ENCODE measurements around the gene RPS14. TPM values are rescaled to one million over a fixed set of nuclear protein-coding genes. Genes with fewer than 3 reads are reported as not detected.

Gene RPS14
- total and polyA plus RNA-seq, 10 of the 15 experiments (the other 5 are each of a cell fraction or from before 2014, with no cell fraction given) = 2,295 to 4,047 (median 2,787) TPM

- peak; percentile 42; the same call in 1 of the 2 replicates for TF ChIP-seq MYB (IDR thresholded peaks at IDR 0.05; ENCODE audit: borderline replicate concordance, low read depth, low read length)
- peak; percentile 34; the same call in 1 of the 2 replicates for TF ChIP-seq ZBED1 (IDR thresholded peaks at IDR 0.05; ENCODE audit: borderline replicate concordance)
- no peak for TF ChIP-seq MEF2A (IDR thresholded peaks at IDR 0.05; ENCODE audit: insufficient read depth, low read depth, low read length)
- TF ChIP-seq MYC (IDR thresholded peaks at IDR 0.05; ENCODE audit: insufficient read depth, insufficient read length, insufficient replicate concordance, low read length, severe bottlenecking) = no peak
- TF ChIP-seq RB1 (IDR thresholded peaks at IDR 0.05; ENCODE audit: borderline replicate concordance) = no peak
- no peak for TF ChIP-seq RELB (IDR thresholded peaks at IDR 0.05; ENCODE audit: low read depth)
- TF ChIP-seq E2F8 (IDR thresholded peaks at IDR 0.05; ENCODE audit: low read depth, partially characterized antibody) = no peak
- TF ChIP-seq TCF3 (IDR thresholded peaks at IDR 0.05; ENCODE audit: borderline replicate concordance, insufficient read depth, low read depth, low read length) = no peak
- no peak for TF ChIP-seq SKIL (IDR thresholded peaks at IDR 0.05; ENCODE audit: low read depth, poor library complexity, severe bottlenecking)
- no peak for TF ChIP-seq DPF2 (IDR thresholded peaks at IDR 0.05)
- TF ChIP-seq TBL1XR1 (IDR thresholded peaks at IDR 0.05; ENCODE audit: low read depth, low read length) = no peak
- no peak; the same call in 1 of the 2 replicates for TF ChIP-seq BMI1 (IDR thresholded peaks at IDR 0.05; ENCODE audit: borderline replicate concordance)
- TF ChIP-seq YBX1 (IDR thresholded peaks at IDR 0.05) = no peak
- TF ChIP-seq TARDBP (IDR thresholded peaks at IDR 0.05; ENCODE audit: borderline replicate concordance) = no peak
- TF ChIP-seq IRF3 (IDR thresholded peaks at IDR 0.05) = no peak
- TF ChIP-seq ZNF207 (IDR thresholded peaks at IDR 0.05; ENCODE audit: borderline replicate concordance) = no peak
- TF ChIP-seq POU2F2 (IDR thresholded peaks at IDR 0.05; ENCODE audit: borderline replicate concordance, low read depth, low read length) = peak; percentile 59; the same call in 2 of the 3 replicates
- TF ChIP-seq CTCF (IDR thresholded peaks at IDR 0.05 in 2 of 3, conservative IDR thresholded peaks at IDR 0.05 in 1 of 3; ENCODE audit: control insufficient read depth in 2 of 3, extremely low read depth in 1 of 3, insufficient read depth in 1 of 3, low read depth in 3 of 3, low read length in 3 of 3) = no peak
These were observed 44.4 kb downstream of the RPS14 start (continued) for GRCh38 chr5:150404941-150405816.

Measured in GM12878 (cell line).